Measurements from ENCODE around the gene SP3.

DNA sequence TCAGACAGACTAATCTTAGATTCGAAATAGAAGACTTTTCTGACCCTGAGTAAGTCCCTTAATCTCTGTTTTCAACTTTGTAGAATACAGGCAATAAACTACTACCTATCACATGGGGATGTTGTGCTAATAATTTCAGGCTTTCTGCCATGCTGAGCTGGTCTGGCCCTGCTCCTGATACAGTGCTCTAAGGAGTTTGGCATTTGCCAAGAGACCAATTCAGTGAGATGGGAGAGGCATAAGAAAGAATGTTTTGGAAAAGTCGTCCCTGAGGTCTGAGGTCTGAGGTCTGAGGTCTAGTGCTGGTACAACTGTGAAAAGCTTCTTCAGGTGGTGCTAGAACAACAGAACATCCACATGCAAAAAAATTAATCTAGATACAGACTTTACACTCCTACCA lies 35.9 kb upstream of the SP3 start:
- TF ChIP-seq, protein P1, sequence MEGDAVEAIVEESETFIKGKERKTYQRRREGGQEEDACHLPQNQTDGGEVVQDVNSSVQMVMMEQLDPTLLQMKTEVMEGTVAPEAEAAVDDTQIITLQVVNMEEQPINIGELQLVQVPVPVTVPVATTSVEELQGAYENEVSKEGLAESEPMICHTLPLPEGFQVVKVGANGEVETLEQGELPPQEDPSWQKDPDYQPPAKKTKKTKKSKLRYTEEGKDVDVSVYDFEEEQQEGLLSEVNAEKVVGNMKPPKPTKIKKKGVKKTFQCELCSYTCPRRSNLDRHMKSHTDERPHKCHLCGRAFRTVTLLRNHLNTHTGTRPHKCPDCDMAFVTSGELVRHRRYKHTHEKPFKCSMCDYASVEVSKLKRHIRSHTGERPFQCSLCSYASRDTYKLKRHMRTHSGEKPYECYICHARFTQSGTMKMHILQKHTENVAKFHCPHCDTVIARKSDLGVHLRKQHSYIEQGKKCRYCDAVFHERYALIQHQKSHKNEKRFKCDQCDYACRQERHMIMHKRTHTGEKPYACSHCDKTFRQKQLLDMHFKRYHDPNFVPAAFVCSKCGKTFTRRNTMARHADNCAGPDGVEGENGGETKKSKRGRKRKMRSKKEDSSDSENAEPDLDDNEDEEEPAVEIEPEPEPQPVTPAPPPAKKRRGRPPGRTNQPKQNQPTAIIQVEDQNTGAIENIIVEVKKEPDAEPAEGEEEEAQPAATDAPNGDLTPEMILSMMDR (IDR thresholded peaks at IDR 0.05; ENCODE audit: borderline replicate concordance, extremely low read depth, low read length, poor library complexity, severe bottlenecking): no peak
- no peak for TF ChIP-seq EZH2 (IDR thresholded peaks at IDR 0.05; ENCODE audit: borderline replicate concordance, low read depth, low read length, severe bottlenecking)

All from DND-41 (cell line).